K562 treated with DMSO at 1 percent for 4 hours (cell line): ENCODE data around the gene LLCFC1. TPM values are rescaled to one million over a fixed set of nuclear protein-coding genes. Genes with fewer than 3 reads are reported as not detected.

ENCODE experiments used
- total RNA-seq: library from RNA; unstranded; fragments of 300-600 nt; gene quantifications from 2 replicates; pipeline ENCODE4 v1.2.3, GENCODE V29; 2022; ENCODE audit not compliant: insufficient read depth

The LLCFC1 gene
- not detected in 2 replicates for total RNA-seq

GRCh38 chr7:142939226-142939910, at the start of gene LLCFC1:
Gene LLCFC1, plus strand, starts transcription at chr7:142939484. Its CDS starts 138 bp downstream, at chr7:142939622.

GRCh38 chr7:142933624-142934023, 5.7 kb upstream of the LLCFC1 start, which contains the start of gene TRPV5:
Gene TRPV5, minus strand, starts transcription at chr7:142933746. Its CDS starts 287 bp downstream, at chr7:142933459.

GRCh38 chr7:142961973-142962926, 23.0 kb downstream of the LLCFC1 start, which contains the start of gene KEL:
Gene KEL, minus strand, starts transcription at chr7:142962363. Its CDS starts 157 bp downstream, at chr7:142962206.

Other genes with a start within 250 kb of the LLCFC1 start
- not detected in 2 replicates for gene PRSS1, start 190.0 kb upstream of the LLCFC1 start, total RNA-seq
- gene PRSS2, start 168.5 kb upstream of the LLCFC1 start, total RNA-seq = 3.5 and 4.4 TPM in 2 replicates
- 2.4 and 2.5 TPM in 2 replicates for gene EPHB6, start 84.4 kb upstream of the LLCFC1 start, total RNA-seq
- gene TRPV6, start 53.7 kb upstream of the LLCFC1 start, total RNA-seq = 1.0 and 3.1 TPM in 2 replicates
- gene TRPV5, start 5.7 kb upstream of the LLCFC1 start, total RNA-seq = not detected in 2 replicates
- 18.9 and 25.1 TPM in 2 replicates for gene KEL, start 22.9 kb downstream of the LLCFC1 start, total RNA-seq
- gene OR9A2, start 87.6 kb downstream of the LLCFC1 start, total RNA-seq = not detected in 2 replicates
- gene OR6V1, start 112.9 kb downstream of the LLCFC1 start, total RNA-seq = not detected in 2 replicates
- gene PIP, start 192.6 kb downstream of the LLCFC1 start, total RNA-seq = not detected in 2 replicates
- gene TAS2R39, start 243.9 kb downstream of the LLCFC1 start, total RNA-seq = not detected in 2 replicates